GM18909 (cell line): ENCODE measurements around the gene CLK3.
"Not testable (repeated sequence)": the region's sequence is repeated elsewhere in the genome, so short reads cannot be mapped to it uniquely, and the experiment has no call there.

Source experiments
- ATAC-seq: cut with Tn5 transposase; IDR thresholded peaks from one replicate; pipeline ENCODE4 v1.9.1; 2021; ENCODE audit warnings: mild to moderate bottlenecking; ENCODE audit not compliant: unreplicated experiment, poor library complexity

Gene CLK3

DNA sequence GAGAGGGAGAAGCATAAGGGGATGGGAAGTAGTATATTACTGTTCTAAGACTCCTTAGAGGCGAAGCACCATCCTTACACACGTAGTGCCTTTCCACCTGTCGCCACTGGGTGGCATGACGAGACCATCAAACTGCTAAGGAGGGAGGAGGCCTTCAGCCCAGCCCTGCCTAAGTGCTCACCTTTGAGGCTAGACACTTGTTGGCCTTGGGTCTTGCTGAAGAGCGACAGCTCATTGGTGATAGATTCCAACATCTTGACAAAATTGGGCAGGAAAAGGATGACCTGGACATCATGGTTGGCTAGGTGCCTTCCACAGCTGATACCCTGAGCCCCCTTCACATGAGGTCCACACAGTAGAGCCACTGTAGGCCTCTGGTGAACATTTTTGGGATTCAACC, 19.6 kb downstream of the CLK3 start:
- ATAC-seq = no peak

DNA sequence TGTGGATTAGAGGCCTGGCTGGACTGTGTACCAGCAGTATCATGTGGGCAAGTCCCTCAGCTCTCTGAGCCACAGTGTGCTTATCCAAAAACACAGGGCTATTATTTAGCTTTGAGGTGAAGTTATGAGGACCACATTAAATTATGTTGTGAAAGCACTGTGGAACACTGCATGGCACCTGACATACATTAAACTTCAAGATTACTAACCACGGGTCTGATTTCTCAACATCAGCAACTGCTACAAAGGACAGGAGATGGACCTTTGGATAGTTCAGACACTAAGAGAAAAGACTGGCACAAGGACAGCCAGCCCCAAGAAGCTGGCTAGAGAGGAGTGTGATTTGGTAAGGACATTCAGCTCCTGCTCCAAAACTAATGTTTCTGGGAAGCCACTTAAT, 21.3 kb downstream of the CLK3 start:
- ATAC-seq = no peak

DNA sequence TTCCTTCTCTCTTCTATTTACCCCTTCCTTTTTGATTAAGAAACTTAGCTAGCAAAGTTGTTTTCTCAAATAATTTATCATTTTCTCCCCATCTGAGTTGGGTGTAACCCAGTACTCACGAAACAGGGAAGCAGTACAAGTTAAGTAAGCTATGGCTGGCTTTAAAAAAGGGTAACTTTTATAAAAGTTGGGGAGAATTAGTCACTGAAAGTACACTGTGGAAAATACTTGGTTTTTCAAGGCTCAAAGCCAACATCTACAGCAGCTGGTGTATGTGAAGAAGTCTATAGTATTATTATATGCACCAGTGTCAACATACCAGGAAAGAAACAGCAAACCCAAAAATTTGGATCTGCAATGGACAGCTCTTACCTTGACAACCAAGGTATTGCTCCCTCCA, 25.5 kb downstream of the CLK3 start:
- ATAC-seq = no peak

DNA sequence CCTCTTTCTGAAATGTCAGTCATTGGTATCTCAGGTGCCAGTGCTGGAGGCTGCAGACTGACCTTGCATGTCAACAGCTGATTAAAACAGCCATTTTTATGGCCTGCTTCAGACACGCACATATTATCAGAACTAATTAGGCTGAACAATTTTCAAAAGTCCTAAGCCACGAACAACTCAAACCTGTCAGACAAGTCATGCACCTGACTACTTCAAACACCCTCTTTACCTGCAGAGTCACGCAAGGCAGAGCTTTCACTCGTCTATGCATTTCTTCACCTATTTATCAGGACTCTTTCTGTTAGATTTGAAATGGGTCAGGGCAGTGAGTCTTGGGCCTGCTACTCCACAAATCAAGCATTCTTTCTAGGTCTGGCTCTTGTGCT, 26.7 kb downstream of the CLK3 start:
- no peak for ATAC-seq

DNA sequence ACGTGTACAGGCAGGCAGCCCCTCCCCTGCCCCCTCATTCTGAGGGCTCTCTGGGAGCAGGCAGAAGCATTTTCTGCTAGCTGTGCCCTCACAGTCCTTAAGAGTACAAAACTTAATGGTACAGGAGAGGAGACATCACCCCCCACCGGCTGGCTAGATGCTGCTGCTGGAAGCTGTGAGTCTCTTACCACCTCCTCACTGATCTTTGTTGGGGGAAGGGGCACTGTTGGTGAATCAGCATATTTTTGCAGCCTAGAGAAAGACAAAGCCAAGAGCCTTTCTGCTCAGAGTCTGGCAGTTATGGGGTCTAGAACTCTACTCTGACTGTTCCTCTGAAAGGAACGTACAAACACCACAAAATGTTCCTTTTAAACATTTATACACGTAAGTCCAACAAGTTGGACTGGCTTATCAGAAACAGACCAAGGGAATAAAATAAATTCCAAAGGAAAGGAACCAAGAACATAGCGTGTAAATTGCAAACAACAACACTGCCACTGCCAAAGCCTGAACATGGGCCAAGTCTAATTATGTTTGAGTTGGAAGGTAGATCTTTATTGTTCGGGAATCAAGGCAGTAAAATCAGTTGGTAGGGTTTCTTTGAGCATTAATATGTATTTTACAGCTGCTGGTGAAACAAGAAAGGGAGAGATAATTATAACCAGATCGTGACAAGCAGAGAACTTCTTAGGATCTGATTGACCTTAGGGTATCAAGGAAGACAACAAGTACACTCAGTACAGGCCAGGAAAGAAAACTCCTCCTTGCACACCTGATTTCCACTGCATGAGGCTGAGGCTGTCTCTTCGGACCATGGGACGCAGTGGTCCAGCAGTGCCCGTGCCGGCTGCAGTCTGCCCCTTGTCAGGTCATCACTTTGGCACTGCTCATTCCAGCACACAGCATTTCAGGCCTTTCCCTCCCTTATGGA, 27.4 kb downstream of the CLK3 start:
- no peak for ATAC-seq

DNA sequence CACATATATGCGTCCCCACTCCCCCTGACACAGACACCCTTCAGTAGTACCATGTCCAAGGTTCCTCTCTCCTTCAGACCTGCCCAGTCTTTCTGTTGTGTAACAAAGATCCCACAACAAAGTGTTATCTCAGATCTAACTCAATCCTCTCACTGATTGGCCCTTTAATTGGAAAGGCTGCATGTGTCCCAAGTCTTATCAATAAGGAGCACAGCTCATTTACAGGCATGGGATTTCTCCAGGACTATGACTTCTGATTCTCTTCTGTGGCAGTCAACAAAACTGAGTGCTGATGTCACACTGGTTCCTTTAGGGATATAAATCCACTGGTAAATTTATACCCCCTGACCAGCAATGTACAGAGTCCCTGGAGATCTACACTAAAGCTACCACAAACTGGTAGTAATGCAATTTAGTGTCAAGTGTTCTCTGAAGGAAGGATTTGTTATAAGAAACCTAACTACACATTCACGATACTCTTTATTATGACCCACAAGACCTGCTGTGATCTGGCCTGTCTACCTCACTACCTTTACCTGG, 28.1 kb downstream of the CLK3 start:
- no peak for ATAC-seq

DNA sequence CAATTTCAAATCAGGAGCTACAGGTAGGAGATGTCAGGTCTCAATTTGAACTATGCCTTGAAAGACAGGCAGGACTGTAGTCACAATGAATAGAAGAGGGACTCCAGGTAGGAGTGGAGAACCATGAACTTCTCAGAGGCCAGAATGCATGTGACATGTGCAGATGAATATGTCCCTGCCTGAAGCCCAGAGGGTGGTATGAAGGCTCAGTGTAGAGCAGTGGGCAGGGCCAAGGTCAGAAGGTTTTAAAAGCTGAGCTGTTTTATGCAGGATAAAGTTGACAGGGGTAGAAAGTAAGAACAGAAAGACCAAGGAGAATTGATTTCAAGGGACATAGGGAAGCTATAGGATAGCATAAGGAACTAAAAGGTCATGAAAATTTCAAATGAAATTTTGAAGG, 30.8 kb downstream of the CLK3 start:
- no peak for ATAC-seq

DNA sequence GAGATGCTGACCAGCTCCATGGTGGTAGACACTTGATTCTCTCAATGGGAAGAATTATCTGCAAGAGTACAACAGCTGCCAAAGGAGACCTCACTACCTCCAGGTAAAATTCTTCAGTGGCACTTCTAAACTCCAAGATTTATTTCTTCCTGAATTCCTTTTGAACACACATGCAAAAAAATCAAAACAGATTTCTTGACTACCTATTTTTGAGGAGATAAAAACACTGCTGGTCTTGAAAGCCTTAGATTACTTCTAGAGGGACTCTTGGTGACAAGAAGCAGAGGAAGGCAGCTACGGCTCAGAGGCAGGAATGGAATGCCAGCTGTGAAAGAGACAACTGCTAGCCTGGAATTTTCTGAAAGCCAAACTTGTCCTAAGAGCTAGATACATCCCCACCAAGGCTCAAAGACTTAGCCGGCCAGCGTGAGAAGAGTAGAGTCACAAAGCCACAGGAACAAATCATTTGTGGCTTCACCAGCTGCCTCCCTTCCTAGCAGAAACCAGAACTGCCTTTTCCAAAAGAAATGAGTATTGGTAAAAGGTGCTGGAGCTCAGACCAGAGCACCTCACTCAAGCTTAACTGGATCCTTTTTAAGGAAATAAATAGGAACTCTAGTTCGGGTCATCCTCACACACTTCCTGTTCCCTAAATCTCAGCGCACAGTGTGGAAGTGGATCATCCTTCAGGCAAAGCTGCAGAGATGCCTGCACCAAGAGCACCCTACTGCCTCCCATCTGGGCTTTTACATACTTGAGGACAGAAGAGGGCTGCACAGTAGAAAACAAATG, 32.6 kb downstream of the CLK3 start:
- no peak for ATAC-seq

DNA sequence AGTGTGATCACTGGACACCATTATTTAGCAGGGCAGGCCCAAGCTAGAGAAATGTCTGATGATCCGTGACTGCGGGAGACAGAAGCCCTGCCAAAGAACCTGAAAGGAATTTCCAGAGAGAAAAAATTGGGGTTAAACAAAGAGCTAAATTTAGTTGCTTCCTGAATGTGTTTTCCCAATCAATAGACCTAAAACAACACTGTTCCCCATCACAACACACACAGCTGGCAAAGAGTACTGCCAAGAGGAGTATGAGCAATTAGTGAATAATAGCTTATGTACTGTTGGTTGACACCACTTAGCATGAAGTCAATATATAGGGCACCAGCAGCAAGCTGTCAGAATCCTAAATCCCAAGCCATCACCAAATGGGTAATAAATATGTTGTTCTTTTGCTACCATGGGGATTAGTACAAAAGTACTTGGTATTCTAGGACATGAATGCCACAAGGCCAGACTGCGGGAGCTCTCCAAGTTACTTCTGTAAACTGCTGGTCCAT, 35.7 kb downstream of the CLK3 start:
- ATAC-seq = no peak

DNA sequence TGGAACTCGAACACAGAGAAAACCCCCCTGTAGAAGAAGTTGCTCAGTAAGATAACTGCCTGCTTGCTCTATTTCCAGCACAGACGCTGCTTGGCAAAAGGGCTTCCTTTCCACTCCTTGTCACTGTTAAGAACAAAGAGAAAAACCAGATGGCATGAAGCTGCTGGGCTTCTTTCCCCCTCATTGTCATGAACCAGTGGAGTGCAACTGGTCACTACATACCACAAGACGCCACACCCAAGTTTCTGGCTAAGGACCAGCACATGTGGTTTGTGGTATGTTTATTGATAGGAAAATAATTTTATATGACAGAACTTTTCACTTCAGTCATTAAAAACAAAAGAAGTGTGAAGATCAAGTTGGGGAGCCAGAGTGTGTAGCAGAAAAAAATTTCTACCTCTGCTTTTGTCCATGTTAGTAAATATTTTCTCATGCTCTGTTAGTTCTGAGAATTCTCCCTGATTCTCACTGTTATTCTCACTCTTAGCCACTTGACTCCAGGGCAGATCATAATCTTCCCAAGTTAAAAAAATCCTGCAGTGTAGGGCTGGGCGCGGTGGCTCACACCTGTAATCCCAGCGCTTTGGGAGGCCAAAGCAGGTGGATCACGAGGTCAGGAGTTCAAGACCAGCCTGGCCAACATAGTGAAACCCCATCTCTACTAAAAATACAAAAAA, 37.9 kb downstream of the CLK3 start:
- no peak for ATAC-seq

DNA sequence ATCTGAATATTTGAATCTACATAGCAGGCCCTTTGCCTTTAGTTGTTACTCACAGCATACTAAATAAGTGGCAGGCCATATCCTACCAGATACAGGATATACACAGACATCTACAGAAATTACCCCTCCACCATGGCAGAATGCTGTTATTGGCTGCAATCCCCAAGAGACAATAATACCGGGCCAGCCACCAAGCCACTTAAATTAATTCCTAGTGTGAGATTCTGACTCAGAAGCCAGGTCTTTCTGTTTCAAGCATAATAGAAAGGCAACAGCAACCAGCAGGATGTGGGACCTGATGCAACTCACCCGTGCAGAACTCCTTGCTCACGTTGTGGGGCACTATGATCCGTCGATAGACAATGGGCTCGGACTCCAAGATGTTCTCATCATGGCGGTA, 39.8 kb downstream of the CLK3 start:
- no peak for ATAC-seq

DNA sequence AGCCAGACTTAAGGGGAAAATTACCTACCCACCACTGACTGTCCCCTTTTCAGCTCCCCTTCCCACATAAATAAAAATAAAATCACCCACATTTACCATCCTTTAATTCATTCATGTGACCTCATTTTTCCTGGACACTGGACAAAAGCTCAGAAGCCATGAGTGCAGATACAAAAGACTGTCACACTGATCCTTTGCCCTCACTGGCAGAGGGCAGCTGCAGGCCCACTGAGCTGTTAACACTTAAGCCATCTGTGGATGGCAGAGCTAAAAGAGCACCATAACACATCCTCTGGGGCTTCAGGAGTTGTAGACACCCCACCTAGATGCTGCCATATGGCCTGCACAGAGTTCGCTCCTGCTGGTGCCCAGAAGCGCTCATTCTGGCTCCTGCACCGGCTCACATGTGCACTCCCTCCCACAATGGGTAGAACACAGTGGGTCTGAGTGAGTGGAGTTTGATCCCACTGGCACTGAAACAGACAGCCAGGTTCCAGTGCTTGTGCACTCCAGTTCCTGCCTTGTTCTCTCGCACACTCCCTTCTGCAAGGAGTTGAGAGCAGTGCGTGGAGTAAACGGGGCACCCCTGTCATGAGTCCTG, 41.4 kb downstream of the CLK3 start:
- no peak for ATAC-seq

DNA sequence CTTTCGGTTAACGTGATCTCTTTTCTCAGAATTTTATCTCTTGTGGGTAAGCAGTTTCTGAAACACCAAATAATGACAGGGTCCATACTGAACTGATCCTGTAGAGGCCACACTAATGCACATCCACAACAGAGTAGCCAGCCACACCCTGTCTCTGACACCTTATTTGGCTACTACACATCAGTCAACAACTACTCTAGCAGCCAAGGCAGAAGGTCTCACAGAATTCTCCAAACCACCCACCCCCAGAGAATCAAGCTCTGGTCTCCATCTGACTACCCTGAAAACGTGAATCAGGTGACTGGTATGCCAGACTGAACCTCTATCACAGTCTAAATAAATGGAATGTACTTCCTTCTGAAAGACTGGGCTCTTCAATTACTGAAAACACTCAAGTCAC, 42.2 kb downstream of the CLK3 start:
- ATAC-seq = no peak

DNA sequence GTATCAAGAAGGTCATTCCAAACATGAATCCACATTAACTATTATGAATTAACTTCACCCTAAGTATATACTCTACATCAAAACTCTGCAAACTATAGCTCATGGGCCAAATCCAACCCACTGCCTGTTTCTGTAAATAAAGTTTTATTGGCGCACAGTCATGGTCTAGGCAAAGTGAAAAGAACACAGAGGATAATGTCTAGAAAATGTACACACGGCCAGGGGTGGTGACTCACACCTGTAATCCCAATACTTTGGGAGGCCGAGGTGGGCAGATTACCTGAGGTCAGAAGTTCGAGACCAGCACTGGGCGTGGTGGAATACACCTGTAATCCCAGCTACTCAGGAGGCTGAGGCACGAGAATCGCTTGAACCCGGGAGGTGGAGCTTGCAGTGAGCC, 45.6 kb downstream of the CLK3 start:
- not testable (repeated sequence) for ATAC-seq

DNA sequence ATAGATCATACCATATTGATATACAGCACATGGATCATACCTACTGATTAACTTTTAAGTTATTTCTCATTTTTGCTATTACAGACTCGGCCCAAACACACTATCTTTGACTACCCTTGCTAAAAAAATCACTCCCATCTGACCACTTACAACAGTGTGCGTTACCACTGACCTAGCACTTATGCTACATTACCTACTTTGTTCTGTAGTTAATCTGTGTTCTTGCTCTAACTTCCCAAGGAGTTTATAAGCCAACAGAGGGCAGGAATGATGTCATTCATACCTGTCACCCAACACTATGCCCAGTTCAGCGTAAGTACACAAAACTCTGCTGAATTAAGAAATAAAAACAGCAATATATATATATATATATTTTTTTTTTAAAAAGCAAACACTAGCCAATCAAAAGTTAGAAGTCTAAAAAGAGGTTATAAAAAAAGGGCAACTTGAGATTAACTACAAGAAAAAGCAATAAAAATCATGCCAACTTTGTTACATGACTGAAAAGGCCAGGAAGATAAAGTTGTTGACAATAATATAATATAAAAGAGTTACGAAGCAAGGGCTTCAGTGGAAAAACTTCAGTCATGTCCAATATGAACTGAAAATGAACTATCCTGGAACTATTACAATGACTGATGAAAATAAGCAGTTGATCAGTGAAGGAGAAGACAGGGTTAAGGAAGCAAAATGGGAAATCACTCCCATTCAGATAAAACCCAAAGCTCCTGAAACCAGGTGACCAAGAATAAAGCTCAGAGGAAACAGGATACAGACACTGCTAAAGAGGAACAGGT, 46.6 kb downstream of the CLK3 start:
- ATAC-seq = no peak

DNA sequence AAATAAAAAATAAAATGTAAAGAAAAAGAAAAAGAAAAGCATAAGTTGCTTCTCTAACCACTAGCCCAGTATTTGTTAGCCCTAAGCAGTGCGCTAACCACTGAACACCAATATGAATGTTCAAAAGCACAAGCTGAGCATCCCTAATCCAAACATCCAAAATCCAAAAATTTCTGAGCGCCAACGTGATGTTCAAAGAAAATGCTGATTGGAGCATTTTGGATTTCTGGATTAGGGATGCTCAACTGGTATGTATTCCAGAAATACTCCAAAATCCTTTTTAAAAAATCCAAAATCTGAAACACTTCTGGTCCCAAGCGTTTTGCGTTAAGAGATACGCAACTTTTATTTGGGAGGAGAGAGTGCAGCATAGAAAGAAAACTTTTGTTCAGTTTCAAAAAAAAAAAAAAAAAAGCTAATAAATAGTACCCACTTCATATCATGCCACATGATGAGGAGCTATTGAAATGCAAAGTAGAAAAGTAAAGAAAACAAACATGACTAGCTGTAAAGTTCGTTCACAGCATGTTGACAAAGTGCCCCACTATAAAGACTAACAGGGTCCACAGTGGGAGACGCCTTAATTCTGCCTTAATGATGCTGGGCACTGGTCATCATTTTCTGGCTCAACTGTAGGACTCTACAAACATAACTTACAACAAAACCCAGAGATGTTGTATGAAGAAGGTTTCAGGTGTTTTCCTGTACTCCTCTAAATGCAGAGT, 47.8 kb downstream of the CLK3 start:
- ATAC-seq = no peak

DNA sequence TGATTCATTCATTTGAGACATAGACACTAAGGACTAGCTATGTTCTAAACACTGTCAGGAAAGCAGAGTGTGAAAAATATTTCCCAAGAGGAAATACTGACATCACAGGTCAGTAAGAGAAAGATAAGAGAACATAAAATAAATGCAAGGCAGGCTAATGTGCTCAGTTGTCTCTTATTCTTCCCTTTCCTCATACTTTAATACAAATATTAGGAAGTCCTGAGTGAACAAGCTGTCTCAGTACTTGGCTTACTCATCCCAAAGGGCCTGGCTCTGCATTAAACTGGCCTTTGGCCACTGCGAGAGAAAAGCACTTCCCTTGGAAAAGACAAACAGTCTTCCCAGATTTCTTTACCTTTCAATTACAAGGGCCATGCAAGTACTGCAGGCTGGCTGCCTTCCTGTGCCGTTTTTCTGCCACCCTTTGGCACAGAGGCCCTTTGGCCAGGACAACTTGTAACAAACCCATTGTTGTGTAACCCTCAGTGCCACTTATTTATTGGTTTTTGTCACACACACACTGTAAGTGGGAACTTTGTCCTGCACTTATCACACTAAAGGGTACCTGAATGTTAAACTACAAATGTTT, 48.5 kb downstream of the CLK3 start:
- no peak for ATAC-seq

DNA sequence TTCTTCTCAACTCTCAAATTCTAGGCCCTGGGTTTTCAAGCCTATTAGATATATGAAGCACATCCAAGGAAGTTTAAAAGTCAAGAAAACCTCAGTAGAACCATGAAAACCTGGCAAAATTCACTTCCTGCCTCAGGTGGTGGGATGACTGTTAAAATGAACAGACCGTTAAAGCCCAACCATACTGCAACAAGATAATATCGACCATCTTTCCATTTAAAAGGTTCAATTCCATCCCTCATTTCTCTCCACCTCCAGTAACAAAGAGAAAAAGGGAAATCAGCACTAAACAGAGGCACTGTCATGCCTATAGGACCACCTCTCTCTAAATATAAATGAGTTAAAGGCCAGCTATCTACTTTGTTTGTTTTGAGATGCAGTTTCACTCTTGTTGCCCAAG, 49.0 kb downstream of the CLK3 start:
- no peak for ATAC-seq
